Measurements from ENCODE around the gene GPANK1.

DNA sequence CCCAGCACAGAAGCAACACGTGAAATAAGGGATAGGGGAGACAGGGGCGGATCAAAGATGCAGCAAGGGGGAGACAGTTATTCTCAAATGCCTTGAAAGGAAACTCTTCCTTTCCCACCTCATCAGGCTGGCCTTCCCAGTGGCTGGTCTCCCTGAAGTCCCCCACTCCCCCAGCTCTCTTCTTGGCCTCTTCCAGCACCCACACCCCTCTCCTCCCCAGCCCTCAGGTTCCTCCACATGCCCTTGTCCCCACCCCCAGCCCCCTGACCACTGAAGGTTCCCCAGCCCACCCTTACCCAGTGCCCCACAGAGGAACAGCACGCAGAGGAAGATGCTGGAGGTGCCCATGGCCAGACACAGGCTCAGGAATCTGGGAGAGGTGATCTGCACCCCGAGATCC is 48.7 kb upstream of the GPANK1 start:
- TF ChIP-seq, protein P1, sequence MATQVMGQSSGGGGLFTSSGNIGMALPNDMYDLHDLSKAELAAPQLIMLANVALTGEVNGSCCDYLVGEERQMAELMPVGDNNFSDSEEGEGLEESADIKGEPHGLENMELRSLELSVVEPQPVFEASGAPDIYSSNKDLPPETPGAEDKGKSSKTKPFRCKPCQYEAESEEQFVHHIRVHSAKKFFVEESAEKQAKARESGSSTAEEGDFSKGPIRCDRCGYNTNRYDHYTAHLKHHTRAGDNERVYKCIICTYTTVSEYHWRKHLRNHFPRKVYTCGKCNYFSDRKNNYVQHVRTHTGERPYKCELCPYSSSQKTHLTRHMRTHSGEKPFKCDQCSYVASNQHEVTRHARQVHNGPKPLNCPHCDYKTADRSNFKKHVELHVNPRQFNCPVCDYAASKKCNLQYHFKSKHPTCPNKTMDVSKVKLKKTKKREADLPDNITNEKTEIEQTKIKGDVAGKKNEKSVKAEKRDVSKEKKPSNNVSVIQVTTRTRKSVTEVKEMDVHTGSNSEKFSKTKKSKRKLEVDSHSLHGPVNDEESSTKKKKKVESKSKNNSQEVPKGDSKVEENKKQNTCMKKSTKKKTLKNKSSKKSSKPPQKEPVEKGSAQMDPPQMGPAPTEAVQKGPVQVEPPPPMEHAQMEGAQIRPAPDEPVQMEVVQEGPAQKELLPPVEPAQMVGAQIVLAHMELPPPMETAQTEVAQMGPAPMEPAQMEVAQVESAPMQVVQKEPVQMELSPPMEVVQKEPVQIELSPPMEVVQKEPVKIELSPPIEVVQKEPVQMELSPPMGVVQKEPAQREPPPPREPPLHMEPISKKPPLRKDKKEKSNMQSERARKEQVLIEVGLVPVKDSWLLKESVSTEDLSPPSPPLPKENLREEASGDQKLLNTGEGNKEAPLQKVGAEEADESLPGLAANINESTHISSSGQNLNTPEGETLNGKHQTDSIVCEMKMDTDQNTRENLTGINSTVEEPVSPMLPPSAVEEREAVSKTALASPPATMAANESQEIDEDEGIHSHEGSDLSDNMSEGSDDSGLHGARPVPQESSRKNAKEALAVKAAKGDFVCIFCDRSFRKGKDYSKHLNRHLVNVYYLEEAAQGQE (IDR thresholded peaks at IDR 0.05; ENCODE audit: low read depth, low read length), result no peak
- TF ChIP-seq DPF2 (IDR thresholded peaks at IDR 0.05) (no peak), FOXK2 (IDR thresholded peaks at IDR 0.05) (no peak), CBX5 (IDR thresholded peaks at IDR 0.05; ENCODE audit: low read depth) (no peak), ZZZ3 (IDR thresholded peaks at IDR 0.05; ENCODE audit: control insufficient read depth, insufficient read length, low read depth) (no peak), POLR2A (IDR thresholded peaks at IDR 0.05; ENCODE audit: low read depth, low read length) (no peak)
- TF ChIP-seq, protein P2, sequence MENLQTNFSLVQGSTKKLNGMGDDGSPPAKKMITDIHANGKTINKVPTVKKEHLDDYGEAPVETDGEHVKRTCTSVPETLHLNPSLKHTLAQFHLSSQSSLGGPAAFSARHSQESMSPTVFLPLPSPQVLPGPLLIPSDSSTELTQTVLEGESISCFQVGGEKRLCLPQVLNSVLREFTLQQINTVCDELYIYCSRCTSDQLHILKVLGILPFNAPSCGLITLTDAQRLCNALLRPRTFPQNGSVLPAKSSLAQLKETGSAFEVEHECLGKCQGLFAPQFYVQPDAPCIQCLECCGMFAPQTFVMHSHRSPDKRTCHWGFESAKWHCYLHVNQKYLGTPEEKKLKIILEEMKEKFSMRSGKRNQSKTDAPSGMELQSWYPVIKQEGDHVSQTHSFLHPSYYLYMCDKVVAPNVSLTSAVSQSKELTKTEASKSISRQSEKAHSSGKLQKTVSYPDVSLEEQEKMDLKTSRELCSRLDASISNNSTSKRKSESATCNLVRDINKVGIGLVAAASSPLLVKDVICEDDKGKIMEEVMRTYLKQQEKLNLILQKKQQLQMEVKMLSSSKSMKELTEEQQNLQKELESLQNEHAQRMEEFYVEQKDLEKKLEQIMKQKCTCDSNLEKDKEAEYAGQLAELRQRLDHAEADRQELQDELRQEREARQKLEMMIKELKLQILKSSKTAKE (IDR thresholded peaks at IDR 0.05; ENCODE audit: low read depth, poor library complexity, severe bottlenecking), result no peak

Data from GM12878 (cell line).